OCI-LY1 (cell line): ENCODE measurements around the gene MBTPS2.

Experiments
- H2AFZ ChIP-seq: fragments of 200-600 bp; sonication (generic), shearing (Covaris generic); 2 replicates; pipeline ENCODE4 v1.6.0; 2014; ENCODE audit warnings: antibody characterized with exemption, mild to moderate bottlenecking, low read length
- H3F3A ChIP-seq: fragments of 200-600 bp; sonication (generic), shearing (Covaris generic); 2 replicates; pipeline ENCODE4 v1.6.0; 2014; ENCODE audit warnings: mild to moderate bottlenecking, antibody characterized with exemption, low read length, moderate library complexity; ENCODE audit not compliant: insufficient read depth
- H3K27ac ChIP-seq: fragments of 200-600 bp; sonication (generic); 2 replicates; pipeline ENCODE4 v1.5.1; 2014; ENCODE audit warnings: low read length, mixed run types, mild to moderate bottlenecking, low read depth; ENCODE audit not compliant: poor library complexity, severe bottlenecking
- H3K27me3 ChIP-seq: fragments of 200-600 bp; sonication (generic); 2 replicates; pipeline ENCODE4 v1.6.0; 2014; ENCODE audit warnings: antibody characterized with exemption, mild to moderate bottlenecking, low read length, moderate library complexity; ENCODE audit not compliant: insufficient read depth
- H3K36me3 ChIP-seq: fragments of 200-600 bp; sonication (generic); 2 replicates; pipeline ENCODE4 v1.6.1; 2014; ENCODE audit warnings: mild to moderate bottlenecking, antibody characterized with exemption, low read length, moderate library complexity, mixed read lengths; ENCODE audit not compliant: insufficient read depth
- H3K4me1 ChIP-seq: fragments of 200-600 bp; sonication (generic); 2 replicates; pipeline ENCODE4 v1.5.1; 2014; ENCODE audit warnings: mild to moderate bottlenecking, low read length, moderate library complexity; ENCODE audit not compliant: insufficient read depth, severe bottlenecking
- H3K4me2 ChIP-seq: fragments of 200-600 bp; sonication (generic), shearing (Covaris generic); 2 replicates; pipeline ENCODE4 v1.6.1; 2014; ENCODE audit warnings: low read length
- H3K4me3 ChIP-seq: fragments of 200-600 bp; sonication (generic); 2 replicates; pipeline ENCODE4 v1.5.1; 2014; ENCODE audit warnings: low read length, low read depth, mild to moderate bottlenecking, mixed read lengths; ENCODE audit not compliant: poor library complexity, severe bottlenecking
- H3K79me2 ChIP-seq: fragments of 200-600 bp; shearing (Covaris generic); 2 replicates; pipeline ENCODE4 v1.6.1; 2016; ENCODE audit warnings: mixed run types, low read length, mixed read lengths; ENCODE audit not compliant: insufficient read depth
- H3K9ac ChIP-seq: fragments of 200-600 bp; sonication (generic), shearing (Covaris generic); 2 replicates; pipeline ENCODE4 v1.6.1; 2014; ENCODE audit warnings: mild to moderate bottlenecking, low read length, mixed read lengths
- H3K9me2 ChIP-seq: fragments of 200-600 bp; sonication (generic), shearing (Covaris generic); 2 replicates; pipeline ENCODE4 v1.6.1; 2014; ENCODE audit warnings: low read depth, mild to moderate bottlenecking, low read length, mixed read lengths
- H3K9me3 ChIP-seq: fragments of 200-600 bp; shearing (Covaris generic); 2 replicates; pipeline ENCODE4 v1.6.1; 2014; ENCODE audit warnings: low read length, mixed read lengths
- H4K20me1 ChIP-seq: fragments of 200-600 bp; sonication (generic), shearing (Covaris generic); 2 replicates; pipeline ENCODE4 v1.6.0; 2016; ENCODE audit warnings: mild to moderate bottlenecking, low read length; ENCODE audit not compliant: insufficient read depth
- CTCF ChIP-seq: fragments of 200-600 bp; sonication (generic), shearing (Covaris generic); IDR thresholded peaks from 2 replicates; pipeline ENCODE4 v1.5.1; 2017; ENCODE audit warnings: mild to moderate bottlenecking, antibody characterized with exemption, low read length, moderate library complexity, mixed read lengths
- EZH2 ChIP-seq: fragments of 200-600 bp; sonication (generic), shearing (Covaris generic); IDR thresholded peaks from 2 replicates; pipeline ENCODE4 v1.8.0; 2017; ENCODE audit warnings: borderline replicate concordance, mixed run types, mild to moderate bottlenecking, antibody characterized with exemption, low read length, moderate library complexity, mixed read lengths

MBTPS2 gene

GRCh38 chrX:21926527-21927278, 87.3 kb downstream of the MBTPS2 start:
- no peak for TF ChIP-seq EZH2
- TF ChIP-seq CTCF, result no peak
- no peak overlapping the region for H3K27ac ChIP-seq
- H3F3A ChIP-seq, result no peaks in the 10 kb centered on the region
- H3K9ac ChIP-seq, result no peak overlapping the region
- H3K9me3 ChIP-seq, result no peaks in the 10 kb centered on the region
- H3K27me3 ChIP-seq, result no peaks in the 10 kb centered on the region
- H2AFZ ChIP-seq, result no peak overlapping the region
- H3K4me2 ChIP-seq, result no peak overlapping the region
- H3K4me1 ChIP-seq, result no peaks in the 10 kb centered on the region
- H3K36me3 ChIP-seq, result no peaks in the 10 kb centered on the region
- no peaks in the 10 kb centered on the region for H4K20me1 ChIP-seq
- H3K79me2 ChIP-seq, result no peaks in the 10 kb centered on the region
- no peaks in the 10 kb centered on the region for H3K9me2 ChIP-seq
- no peak overlapping the region for H3K4me3 ChIP-seq

- H3K79me2 ChIP-seq, result no peaks in the 10 kb centered on the region
- no peak overlapping the region for H3K9ac ChIP-seq
- no peak overlapping the region for H3K27ac ChIP-seq
- H3K9me2 ChIP-seq, result no peaks in the 10 kb centered on the region
- no peaks in the 10 kb centered on the region for H3K27me3 ChIP-seq
- H3K4me3 ChIP-seq, result no peak overlapping the region
- TF ChIP-seq EZH2 (no peak), CTCF (no peak)
- H3K4me2 ChIP-seq, result no peak overlapping the region
- no peaks in the 10 kb centered on the region for H3K4me1 ChIP-seq
- no peaks in the 10 kb centered on the region for H3K36me3 ChIP-seq
- no peaks in the 10 kb centered on the region for H3F3A ChIP-seq
- H2AFZ ChIP-seq, result no peak overlapping the region
- H4K20me1 ChIP-seq, result no peaks in the 10 kb centered on the region
- H3K9me3 ChIP-seq, result no peaks in the 10 kb centered on the region
These were observed 89.8 kb downstream of the MBTPS2 start for GRCh38 chrX:21929209-21929608.

GRCh38 chrX:21930986-21931385, 91.6 kb downstream of the MBTPS2 start:
- Histone ChIP-seq H3F3A (no peaks in the 10 kb centered on the region), H3K9ac (no peak overlapping the region), H3K36me3 (no peaks in the 10 kb centered on the region), H3K4me2 (no peak overlapping the region), H3K9me3 (no peaks in the 10 kb centered on the region), H3K79me2 (no peaks in the 10 kb centered on the region), H3K4me3 (no peak overlapping the region), H3K4me1 (no peaks in the 10 kb centered on the region), H3K27me3 (no peaks in the 10 kb centered on the region), H3K27ac (no peak overlapping the region), H3K9me2 (no peaks in the 10 kb centered on the region), H4K20me1 (no peaks in the 10 kb centered on the region), H2AFZ (no peak overlapping the region)
- TF ChIP-seq CTCF (no peak), EZH2 (no peak)
